GM23248 (cell line): ENCODE data around the gene JOSD2.

ENCODE experiments used
- EZH2 ChIP-seq: fragments of 200-600 bp; sonication (generic); IDR thresholded peaks from 2 replicates; pipeline ENCODE4 v1.6.1; 2018; ENCODE audit warnings: antibody characterized with exemption, mild to moderate bottlenecking; ENCODE audit not compliant: insufficient read depth, poor library complexity, severe bottlenecking
- EZH2phosphoT487 ChIP-seq: fragments of 200-600 bp; sonication (generic); IDR thresholded peaks from 2 replicates; pipeline ENCODE4 v1.6.1; 2018; ENCODE audit warnings: antibody characterized with exemption, moderate library complexity, mild to moderate bottlenecking, low read depth; ENCODE audit not compliant: insufficient read depth

DNA sequence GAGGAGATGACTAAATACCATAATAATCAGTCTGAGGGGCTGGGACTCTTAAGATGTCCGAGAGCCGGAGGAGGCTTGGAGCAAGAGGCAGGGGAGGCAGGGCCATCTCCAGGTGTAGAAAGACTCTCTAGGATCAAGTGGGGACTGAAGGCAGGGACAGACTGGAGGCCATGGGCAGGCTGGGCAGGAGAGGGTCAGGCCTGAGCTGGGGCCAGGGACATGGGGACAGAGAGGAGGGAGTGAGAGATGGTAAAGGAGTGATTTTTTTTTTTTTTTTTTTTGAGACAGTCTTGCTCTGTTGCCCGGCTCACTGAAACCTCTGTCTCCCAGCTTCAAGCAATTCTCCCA, 2.2 kb downstream of the JOSD2 start:
- no peak for TF ChIP-seq EZH2
- no peak for TF ChIP-seq EZH2phosphoT487
